Measurements from ENCODE around the gene EPB41L1.

Gene EPB41L1

GRCh38 chr20:36271639-36272546, 117.4 kb downstream of the EPB41L1 start:
- DNase-seq (ENCODE audit: low read depth) = no peak
- no peak overlapping the region for H3K4me3 ChIP-seq (ENCODE audit: low read depth, low read length)
- no peak for TF ChIP-seq CTCF (IDR thresholded peaks at IDR 0.05; ENCODE audit: insufficient read depth, low read depth, low read length, missing control alignments)

GRCh38 chr20:36272547-36273220, 118.1 kb downstream of the EPB41L1 start:
- DNase-seq (ENCODE audit: low read depth) = no peak
- H3K4me3 ChIP-seq (ENCODE audit: low read depth, low read length) = no peak overlapping the region
- TF ChIP-seq CTCF (IDR thresholded peaks at IDR 0.05; ENCODE audit: insufficient read depth, low read depth, low read length, missing control alignments) = no peak

GRCh38 chr20:36273414-36274180, 119.1 kb downstream of the EPB41L1 start:
- H3K4me3 ChIP-seq (ENCODE audit: low read depth, low read length) = no peak overlapping the region
- DNase-seq (ENCODE audit: low read depth) = peak; percentile 42
- TF ChIP-seq CTCF (IDR thresholded peaks at IDR 0.05; ENCODE audit: insufficient read depth, low read depth, low read length, missing control alignments) = peak; percentile 37

- H3K4me3 ChIP-seq (ENCODE audit: low read depth, low read length) = no peak overlapping the region
- TF ChIP-seq CTCF (IDR thresholded peaks at IDR 0.05; ENCODE audit: insufficient read depth, low read depth, low read length, missing control alignments) = no peak
- DNase-seq (ENCODE audit: low read depth) = no peak
Measured at GRCh38 chr20:36274181-36274841, 119.8 kb downstream of the EPB41L1 start.

GRCh38 chr20:36275011-36275410, 120.5 kb downstream of the EPB41L1 start:
- DNase-seq (ENCODE audit: low read depth) = no peak
- no peak for TF ChIP-seq CTCF (IDR thresholded peaks at IDR 0.05; ENCODE audit: insufficient read depth, low read depth, low read length, missing control alignments)
- no peak overlapping the region for H3K4me3 ChIP-seq (ENCODE audit: low read depth, low read length)

GRCh38 chr20:36275441-36276189, 121.1 kb downstream of the EPB41L1 start:
- no peak for DNase-seq (ENCODE audit: low read depth)
- H3K4me3 ChIP-seq (ENCODE audit: low read depth, low read length) = no peak overlapping the region
- TF ChIP-seq CTCF (IDR thresholded peaks at IDR 0.05; ENCODE audit: insufficient read depth, low read depth, low read length, missing control alignments) = no peak
